GM12878 (cell line): ENCODE data around the gene ACTL10. TPM values are rescaled to one million over a fixed set of nuclear protein-coding genes. Genes with fewer than 3 reads are reported as not detected.

Source experiments
- ATAC-seq: fragments of 200-7000 bp; cut with Tn5 transposase; 3 replicates; pipeline ENCODE4 v1.9.1; 2020; ENCODE audit warnings: mild to moderate bottlenecking, moderate library complexity
- BruUV-seq: library from RNA; stranded (reverse); fragments of 400-500 nt; replicated peaks from 2 replicates; lab custom pipeline; 2021; lab: Mats Ljungman, UMichigan
- CTCF ChIA-PET: fragments of 300-600 bp; sonication (Branson Sonifier 250); formaldehyde crosslinking; extraction: SDS; loops from one replicate; lab custom pipeline; 2021; ENCODE audit warnings: inconsistent platforms; lab: Yijun Ruan, JAX
- POLR2A ChIA-PET: fragments of 350-600 bp; formaldehyde crosslinking; extraction: SDS; loops from one replicate; lab custom pipeline; 2021; ENCODE audit warnings: inconsistent platforms; lab: Charles Lee
- RAD21 ChIA-PET: fragments of 300-600 bp; sonication (Branson Sonifier 250); formaldehyde crosslinking; loops from one replicate; lab custom pipeline; 2023; ENCODE audit warnings: antibody characterized with exemption; ENCODE audit not compliant: unreplicated experiment; lab: Charles Lee
- SMC1A ChIA-PET: fragments of 300-600 bp; sonication (Branson Sonifier 250); formaldehyde crosslinking; loops from one replicate; lab custom pipeline; 2023; ENCODE audit not compliant: unreplicated experiment, uncharacterized antibody; lab: Charles Lee
- DNase-seq: peaks from one replicate; pipeline ENCODE4 v3.0.0-alpha.2; 2011; ENCODE audit warnings: low read depth, low spot score
- FAIRE-seq: peaks from 3 replicates; lab custom pipeline; 2011; peaks lifted over from hg19 to GRCh38; lab: Jason Lieb, UNC
- H2AFZ ChIP-seq: 2 replicates; pipeline ENCODE4 v1.6.0; 2011; ENCODE audit warnings: low read depth, low read length, control low read depth; ENCODE audit not compliant: control insufficient read depth
- H3K27ac ChIP-seq: 2 replicates; pipeline ENCODE4 v1.5.1; 2011; ENCODE audit warnings: control low read depth; ENCODE audit not compliant: control insufficient read depth, insufficient read depth
- H3K27me3 ChIP-seq, 2 experiments: replicated peaks in 1 of 2; 2 replicates each; pipeline versions ENCODE4 v1.6.0 to v1.6.1; 2011; ENCODE audit warnings: low read length in 1 of 2; ENCODE audit not compliant: control insufficient read depth in 2 of 2, insufficient read depth in 2 of 2
- H3K36me3 ChIP-seq, 2 experiments: 2 replicates each; pipeline ENCODE4 v1.5.1; 2011; ENCODE audit warnings: low read length in 1 of 2; ENCODE audit not compliant: control insufficient read depth in 2 of 2, insufficient read depth in 2 of 2
- H3K4me1 ChIP-seq: 2 replicates; pipeline ENCODE4 v1.6.1; 2011; ENCODE audit warnings: mild to moderate bottlenecking, low read length, moderate library complexity, mixed read lengths; ENCODE audit not compliant: control insufficient read depth, insufficient read depth
- H3K4me2 ChIP-seq: 2 replicates; pipeline ENCODE4 v1.6.0; 2011; ENCODE audit warnings: control low read depth; ENCODE audit not compliant: control insufficient read depth, insufficient read depth
- H3K4me3 ChIP-seq: fragments of 200-600 bp; sonication (generic); 2 replicates; pipeline ENCODE4 v1.5.1; 2016
- H3K79me2 ChIP-seq: 2 replicates; pipeline ENCODE4 v1.6.0; 2011; ENCODE audit warnings: low read length; ENCODE audit not compliant: control insufficient read depth, insufficient read depth
- H3K9ac ChIP-seq: 2 replicates; pipeline ENCODE4 v1.8.0; 2011; ENCODE audit warnings: low read length, control low read depth, mixed read lengths; ENCODE audit not compliant: control insufficient read depth, insufficient read depth
- H3K9me3 ChIP-seq: replicated peaks from 3 replicates; pipeline ENCODE4 v1.5.1; 2011; ENCODE audit warnings: mild to moderate bottlenecking, low read length; ENCODE audit not compliant: control insufficient read depth, insufficient read depth
- H4K20me1 ChIP-seq: 2 replicates; pipeline ENCODE4 v1.6.0; 2011; ENCODE audit not compliant: control insufficient read depth, insufficient read depth
- BACH1 ChIP-seq: fragments of 450-650 bp; IDR thresholded peaks from 2 replicates; pipeline ENCODE4 v1.6.1; 2017; ENCODE audit warnings: mild to moderate bottlenecking, borderline replicate concordance
- CHD2 ChIP-seq: IDR thresholded peaks from 2 replicates; pipeline ENCODE4 v1.6.1; 2011; ENCODE audit warnings: low read depth, low read length, improper control_type of control experiment, borderline replicate concordance
- CTCF ChIP-seq, 3 experiments: IDR thresholded peaks in 2 of 3; conservative IDR thresholded peaks in 1 of 3; 2 replicates each; pipeline ENCODE4 v1.5.1; 2011; ENCODE audit warnings: low read depth in 3 of 3, low read length in 3 of 3, mild to moderate bottlenecking in 3 of 3, control low read depth in 2 of 3, moderate library complexity in 2 of 3, inconsistent platforms in 1 of 3, mixed read lengths in 1 of 3; ENCODE audit not compliant: control insufficient read depth in 2 of 3, insufficient read depth in 1 of 3; ENCODE audit errors: extremely low read depth in 1 of 3
- GATAD2B ChIP-seq: fragments of 450-650 bp; conservative IDR thresholded peaks from 2 replicates; pipeline ENCODE4 v1.6.1; 2017; ENCODE audit warnings: low read depth, mild to moderate bottlenecking, moderate library complexity
- IKZF1 ChIP-seq: fragments of 450-650 bp; conservative IDR thresholded peaks from 2 replicates; pipeline ENCODE4 v1.6.1; 2017; ENCODE audit warnings: antibody characterized with exemption, mild to moderate bottlenecking
- NKRF ChIP-seq: fragments of 450-650 bp; conservative IDR thresholded peaks from 2 replicates; pipeline ENCODE4 v1.6.1; 2017; ENCODE audit warnings: mild to moderate bottlenecking, moderate library complexity
- POLR2A ChIP-seq: IDR thresholded peaks from 2 replicates; pipeline ENCODE4 v1.6.1; 2011; ENCODE audit warnings: low read depth, mild to moderate bottlenecking, low read length
- POU2F2 ChIP-seq: IDR thresholded peaks from 3 replicates; pipeline ENCODE4 v1.6.1; 2011; ENCODE audit warnings: low read depth, mild to moderate bottlenecking, low read length, borderline replicate concordance
- SMC3 ChIP-seq: IDR thresholded peaks from 2 replicates; pipeline ENCODE4 v1.6.1; 2011; ENCODE audit warnings: low read length, improper control_type of control experiment, borderline replicate concordance
- TAF1 ChIP-seq: IDR thresholded peaks from 2 replicates; pipeline ENCODE4 v1.6.1; 2011; ENCODE audit warnings: mild to moderate bottlenecking, low read depth, low read length, borderline replicate concordance
- ZNF687 ChIP-seq: fragments of 450-650 bp; IDR thresholded peaks from 2 replicates; pipeline ENCODE4 v1.6.1; 2017; ENCODE audit warnings: mild to moderate bottlenecking, moderate library complexity
- WGBS: methylation state at CpG from one replicate; pipeline ENCODE4 v1.1.6; 2016; ENCODE audit warnings: low lambda C conversion rate; ENCODE audit not compliant: insufficient replicate concordance, insufficient coverage; ENCODE audit errors: missing lambda C conversion rate; 5-methylcytosine and 5-hydroxymethylcytosine counted together
- in situ Hi-C: fragments of 300-500 bp; cut with MboI; formaldehyde crosslinking; loops from 9 replicates; pipeline ENCODE4 v1.14.3; 2018; ENCODE audit warnings: mixed read lengths
- intact Hi-C: fragments of 100-400 bp; cut with micrococcal nuclease; formaldehyde crosslinking; loops from one replicate; pipeline ENCODE4 v1.14.2; 2022; ENCODE audit not compliant: unreplicated experiment
- polyA plus RNA-seq, 11 experiments: library from polyadenylated mRNA; depleted of rRNA in 4 of 11; unstranded in 6 of 11; stranded (reverse) in 5 of 11; fragments of >200 nt; fragmentation: Nextera tagmentation in 4 of 11; fragmentation: Illumina TruSeq in 1 of 11; extraction: Ambion mirVana in 4 of 11; extraction: Trizol in 1 of 11; gene quantifications; 1 replicate in 1 of 11; 2 replicates in 10 of 11; pipeline versions ENCODE4 v1.2.1 to v1.2.3, GENCODE V29; 2011 to 2016; ENCODE audit warnings: inconsistent platforms in 2 of 11, missing spikeins in 2 of 11, low read depth in 1 of 11
- total RNA-seq, 4 experiments: library from RNA; depleted of rRNA in 3 of 4; stranded (reverse); fragments of >200 nt in 3 of 4; fragmentation: Illumina TruSeq in 1 of 4; extraction: Trizol in 1 of 4; gene quantifications; 2 replicates each; pipeline versions ENCODE4 v1.2.1 to v1.2.3, GENCODE V29; 2013 to 2021

ACTL10 gene
- total and polyA plus RNA-seq, 10 of the 15 experiments (the other 5 are each of a cell fraction or from before 2014, with no cell fraction given) = 0.12 to 5.0 (median 0.89) TPM

GRCh38 chr20:33667245-33667675, 517 bp downstream of the ACTL10 start (continued):
- TF ChIP-seq TAF1 = no peak
- no peak for TF ChIP-seq GATAD2B
- TF ChIP-seq ZNF687 = peak; percentile 52; the same call in 1 of the 2 replicates
- TF ChIP-seq POLR2A = peak; percentile 63
- TF ChIP-seq BACH1 = peak; percentile 26; the same call in 1 of the 2 replicates

- ATAC-seq = peak; percentile 72
- H3K9ac ChIP-seq = peak overlapping the region; percentile 36
- WGBS = 1% methylated on average over 44 of the region's 47 CpGs
- BruUV-seq = no TSS peak
- H3K4me3 ChIP-seq = peak overlapping the region; percentile 75
- ChIA-PET RAD21 (interaction anchor here (0.6 to 3.3 kb wide), 29 partner anchors 8 to 295 kb away, joined by 3 to 25 read pairs (median 4); partner anchors contain the start of genes CBFA2T2, CDK5RAP1, PXMP4 and SNTA1), CTCF (interaction anchor here (0.5 to 4.1 kb wide), 37 partner anchors 9 to 1457 kb away, joined by 3 to 43 read pairs (median 4); partner anchors contain the start of genes CBFA2T2, CDK5RAP1, E2F1 and PXMP4), SMC1A (interaction anchor here (0.6 to 4.0 kb wide), 19 partner anchors 12 to 266 kb away, joined by 3 to 20 read pairs (median 4); partner anchors contain the start of genes CBFA2T2, CDK5RAP1 and SNTA1), POLR2A (interaction anchor here (0.6 to 3.3 kb wide), 8 partner anchors 11 to 271 kb away, joined by 3 to 20 read pairs (median 5); partner anchors contain the start of gene CBFA2T2)
- FAIRE-seq = peak; percentile 49
- in situ Hi-C loops (no loop called here), intact Hi-C loops (loop anchor here (2.0 to 10.0 kb wide), 2 partner anchors 63 to 457 kb away; partner anchors contain the start of gene ZNF341)
- peak overlapping the region; percentile 39 for H2AFZ ChIP-seq
- no peaks in the 10 kb centered on the region for H3K36me3 ChIP-seq
- peaks cover 2% of the 10 kb centered on the region for H3K79me2 ChIP-seq
- no peaks in the 10 kb centered on the region for H3K27me3 ChIP-seq
- H3K4me1 ChIP-seq = peaks cover 26% of the 10 kb centered on the region
- H4K20me1 ChIP-seq = peaks cover 4% of the 10 kb centered on the region; the same call in 1 of the 2 replicates
- H3K4me2 ChIP-seq = peak overlapping the region; percentile 99
- peak overlapping the region; percentile 65 for H3K27ac ChIP-seq
- no peak for DNase-seq
- H3K9me3 ChIP-seq = no peaks in the 10 kb centered on the region
- TF ChIP-seq POU2F2 (0 out of 3 replicates have a peak, but pooled peaks have one; percentile 27), SMC3 (peak; percentile 92), IKZF1 (peak; percentile 63; the same call in 1 of the 2 replicates), CHD2 (no peak), NKRF (0 out of 2 replicates have a peak, but pooled peaks have one; percentile 33), CTCF (IDR thresholded peaks at IDR 0.05 in 2 of 3, conservative IDR thresholded peaks at IDR 0.05 in 1 of 3; ENCODE audit: control insufficient read depth in 2 of 3, extremely low read depth in 1 of 3, insufficient read depth in 1 of 3, low read depth in 3 of 3, low read length in 3 of 3) (peak; percentile 92 to 99 (median 96); a peak in 5 of 6 replicates)
Measured at GRCh38 chr20:33667676-33668465, 1.1 kb downstream of the ACTL10 start.
